Activated CD8-positive, alpha-beta memory T cell treated with anti-CD3 and anti-CD28 coated beads, Interleukin-2, amount 10 ng/mL, durations not matched to agents 7 days and 5 days (primary cell): Measurements from ENCODE around the gene S100A16. TPM values are rescaled to one million over a fixed set of nuclear protein-coding genes. Genes with fewer than 3 reads are reported as not detected.

Experiments used
- ATAC-seq: fragments of 150-1000 bp; cut with Tn5 transposase; one replicate; pipeline ENCODE4 v1.10.0; 2021; ENCODE audit warnings: moderate library complexity
- CTCF ChIA-PET: fragments of 350-600 bp; sonication (Branson Sonifier 250); formaldehyde crosslinking; loops from one replicate; lab custom pipeline; 2021; ENCODE audit warnings: antibody characterized with exemption; lab: Charles Lee
- DNase-seq: peaks from one replicate; pipeline ENCODE4 v3.0.0-alpha.2; 2020
- H3K27ac Mint-ChIP-seq: one replicate; pipeline ENCODE4 v1.8.0; 2021; ENCODE audit warnings: mild to moderate bottlenecking, mixed read lengths
- H3K27me3 Mint-ChIP-seq: one replicate; pipeline ENCODE4 v1.8.0; 2021; ENCODE audit warnings: mixed read lengths
- H3K36me3 Mint-ChIP-seq: one replicate; pipeline ENCODE4 v1.8.0; 2021; ENCODE audit warnings: mild to moderate bottlenecking, mixed read lengths
- H3K4me1 Mint-ChIP-seq: one replicate; pipeline ENCODE4 v1.8.0; 2021; ENCODE audit warnings: mixed read lengths
- H3K4me3 Mint-ChIP-seq: one replicate; pipeline ENCODE4 v1.8.0; 2021; ENCODE audit warnings: mild to moderate bottlenecking, moderate library complexity, mixed read lengths
- H3K9me3 Mint-ChIP-seq: one replicate; pipeline ENCODE4 v1.8.0; 2022; ENCODE audit warnings: low read depth, mixed read lengths
- total RNA-seq, 2 experiments: library from RNA; stranded (reverse); gene quantifications; one replicate each; pipeline ENCODE4 v1.2.3, GENCODE V29; 2021

The S100A16 gene
- total RNA-seq: not detected

DNA sequence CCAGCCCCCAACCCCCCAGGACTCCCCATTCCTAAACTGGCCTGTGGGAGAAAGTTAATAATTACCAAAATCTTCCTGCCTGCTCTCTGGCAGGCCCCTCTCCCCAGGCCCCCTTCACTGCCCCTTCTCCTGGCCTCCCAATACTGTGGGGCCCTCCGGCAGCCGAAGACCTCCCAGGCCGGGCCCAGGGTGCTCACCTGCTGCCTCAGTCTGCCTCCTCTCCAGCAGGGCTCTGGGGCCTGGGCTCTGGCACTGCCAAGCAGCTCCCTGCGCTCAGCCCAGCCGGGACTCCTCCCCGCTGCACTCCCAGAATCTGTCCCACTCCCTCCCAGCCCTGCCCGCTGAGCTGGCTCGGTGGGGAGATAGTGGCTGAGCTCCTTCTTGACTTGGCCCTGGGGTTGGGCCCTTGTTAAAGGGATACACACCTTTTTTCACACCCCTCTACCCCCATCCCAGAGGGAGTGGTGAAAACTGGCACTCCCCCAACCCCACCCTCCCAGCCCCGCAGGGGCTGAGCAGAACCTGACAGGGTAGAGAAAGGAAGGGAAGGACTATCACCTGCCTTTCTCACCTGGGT is at the start of gene S100A16:
Gene S100A16, minus strand, starts transcription at position 383 of the 577 bp plus-strand sequence. CDS start 4,986 bp downstream, outside the sequence.
- no peaks in the 10 kb centered on the region for H3K36me3 Mint-ChIP-seq
- H3K4me3 Mint-ChIP-seq: no peak within 1 kb of the TSS
- CTCF ChIA-PET: no interaction called here
- no peaks in the 10 kb centered on the region for H3K9me3 Mint-ChIP-seq
- no peaks in the 10 kb centered on the region for H3K27me3 Mint-ChIP-seq
- ATAC-seq (no peak), DNase-seq (no peak)
- no peak within 1 kb of the TSS for H3K27ac Mint-ChIP-seq
- H3K4me1 Mint-ChIP-seq: no peaks in the 10 kb centered on the region

- no peak for ATAC-seq
- Mint-ChIP-seq H3K27ac (peak overlapping the region; percentile 58), H3K36me3 (peaks cover 48% of the 10 kb centered on the region), H3K27me3 (no peaks in the 10 kb centered on the region), H3K4me1 (peaks cover 16% of the 10 kb centered on the region), H3K4me3 (no peak overlapping the region), H3K9me3 (no peaks in the 10 kb centered on the region)
- CTCF ChIA-PET: no interaction called here
- DNase-seq: no peak
Observed at GRCh38 chr1:153662269-153662668, 49.3 kb upstream of the S100A16 start.

DNA sequence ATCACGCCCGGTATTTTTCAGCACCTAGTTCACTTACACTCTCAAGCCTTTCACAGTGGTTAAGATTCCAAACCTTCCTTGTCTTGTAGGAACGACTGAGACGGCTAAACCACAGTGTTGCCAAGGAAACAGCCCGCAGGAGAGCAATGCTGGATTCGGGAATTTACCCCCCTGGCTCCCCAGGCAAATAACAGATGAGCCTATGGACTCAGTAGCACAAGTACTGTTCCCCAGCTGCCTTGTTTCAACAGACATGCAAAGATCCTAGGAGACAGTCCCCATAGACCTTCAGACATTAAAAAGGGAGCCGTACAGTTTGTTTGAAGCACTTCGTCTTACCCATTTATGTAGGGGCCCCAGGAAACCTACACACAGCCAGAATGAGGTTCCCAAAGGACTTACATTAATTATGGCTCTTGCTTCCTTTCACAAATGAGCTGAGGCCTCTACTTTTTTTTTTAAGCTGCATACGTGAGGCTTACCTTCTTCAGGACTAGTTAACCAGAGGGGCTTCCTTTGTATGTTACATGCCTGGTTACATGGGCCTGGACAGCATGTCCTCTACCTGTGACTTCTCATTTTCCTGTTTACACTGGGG is 48.3 kb upstream of the S100A16 start:
- no peak for DNase-seq
- Mint-ChIP-seq H3K27ac (peak overlapping the region; percentile 22), H3K9me3 (no peaks in the 10 kb centered on the region), H3K4me1 (peaks cover 14% of the 10 kb centered on the region), H3K36me3 (peaks cover 40% of the 10 kb centered on the region), H3K27me3 (no peaks in the 10 kb centered on the region), H3K4me3 (no peak overlapping the region)
- no peak for ATAC-seq
- CTCF ChIA-PET: interaction anchor here (0.9 to 1.2 kb wide), 2 partner anchors 9 to 18 kb away, joined by 3 read pairs; no protein-coding TSS in a partner anchor

DNA sequence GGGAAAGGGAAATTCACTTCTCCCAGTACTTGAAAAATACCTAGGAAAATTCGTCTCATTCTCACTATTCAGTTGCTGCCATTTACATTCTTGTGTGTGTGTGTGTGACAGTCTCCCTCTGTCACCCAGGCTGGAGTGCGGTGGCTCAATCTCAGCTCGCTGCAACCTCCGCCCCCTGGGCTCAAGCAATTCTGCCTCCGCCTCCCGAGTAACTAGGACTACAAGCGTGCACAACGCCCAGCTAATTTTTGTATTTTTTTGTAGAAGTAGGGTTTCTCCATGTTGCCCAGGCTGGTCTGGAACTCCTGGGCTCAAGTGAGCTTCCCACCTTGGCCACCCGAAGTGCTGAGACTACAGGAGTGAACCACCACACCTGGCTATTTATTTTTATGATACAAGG is 46.7 kb upstream of the S100A16 start:
- ATAC-seq (no peak), DNase-seq (no peak)
- peaks cover 14% of the 10 kb centered on the region for H3K4me1 Mint-ChIP-seq

GRCh38 chr1:153659175-153659534 is 46.2 kb upstream of the S100A16 start:
- no peak for DNase-seq
- Mint-ChIP-seq H3K4me1 (peaks cover 14% of the 10 kb centered on the region), H3K27ac (peak overlapping the region; percentile 87), H3K36me3 (peaks cover 25% of the 10 kb centered on the region), H3K4me3 (peak overlapping the region; percentile 83), H3K9me3 (no peaks in the 10 kb centered on the region), H3K27me3 (no peaks in the 10 kb centered on the region)
- CTCF ChIA-PET: interaction anchor here (1.2 to 2.1 kb wide), 3 partner anchors 11 to 148 kb away, joined by 5 to 13 read pairs (median 5); partner anchors contain the start of gene ILF2
- no peak for ATAC-seq

More for the DNA sequence above, 46.7 kb upstream of the S100A16 start:
- no peaks in the 10 kb centered on the region for H3K27me3 Mint-ChIP-seq
- CTCF ChIA-PET: interaction anchor here (1.2 to 2.1 kb wide), 3 partner anchors 11 to 149 kb away, joined by 5 to 13 read pairs (median 5); partner anchors contain the start of gene ILF2
- H3K9me3 Mint-ChIP-seq: no peaks in the 10 kb centered on the region
- peak overlapping the region; percentile 83 for H3K4me3 Mint-ChIP-seq
- H3K27ac Mint-ChIP-seq: peak overlapping the region; percentile 87
- peaks cover 28% of the 10 kb centered on the region for H3K36me3 Mint-ChIP-seq

GRCh38 chr1:153658400-153659174 is 45.6 kb upstream of the S100A16 start, which contains the start of gene SNAPIN:
SNAPIN (plus strand) TSS chr1:153658703; CDS start chr1:153658744, 41 bp downstream.
- Mint-ChIP-seq H3K9me3 (no peaks in the 10 kb centered on the region), H3K4me1 (peaks cover 14% of the 10 kb centered on the region), H3K27me3 (no peaks in the 10 kb centered on the region), H3K36me3 (peaks cover 21% of the 10 kb centered on the region), H3K27ac (peak within 1 kb of the TSS; percentile 87), H3K4me3 (peak within 1 kb of the TSS; percentile 83)
- peak; percentile 95 for DNase-seq
- peak; percentile 98 for ATAC-seq
- CTCF ChIA-PET: interaction anchor here (0.6 to 2.1 kb wide), 6 partner anchors 8 to 328 kb away, joined by 3 to 13 read pairs (median 4); partner anchors contain the start of gene ILF2

GRCh38 chr1:153655333-153655732 is 42.4 kb upstream of the S100A16 start:
- H3K27ac Mint-ChIP-seq: no peak overlapping the region
- CTCF ChIA-PET: interaction anchor here (1.9 kb wide), 1 partner anchor 12 kb away, joined by 6 read pairs; no protein-coding TSS in a partner anchor
- no peak for ATAC-seq

DNA sequence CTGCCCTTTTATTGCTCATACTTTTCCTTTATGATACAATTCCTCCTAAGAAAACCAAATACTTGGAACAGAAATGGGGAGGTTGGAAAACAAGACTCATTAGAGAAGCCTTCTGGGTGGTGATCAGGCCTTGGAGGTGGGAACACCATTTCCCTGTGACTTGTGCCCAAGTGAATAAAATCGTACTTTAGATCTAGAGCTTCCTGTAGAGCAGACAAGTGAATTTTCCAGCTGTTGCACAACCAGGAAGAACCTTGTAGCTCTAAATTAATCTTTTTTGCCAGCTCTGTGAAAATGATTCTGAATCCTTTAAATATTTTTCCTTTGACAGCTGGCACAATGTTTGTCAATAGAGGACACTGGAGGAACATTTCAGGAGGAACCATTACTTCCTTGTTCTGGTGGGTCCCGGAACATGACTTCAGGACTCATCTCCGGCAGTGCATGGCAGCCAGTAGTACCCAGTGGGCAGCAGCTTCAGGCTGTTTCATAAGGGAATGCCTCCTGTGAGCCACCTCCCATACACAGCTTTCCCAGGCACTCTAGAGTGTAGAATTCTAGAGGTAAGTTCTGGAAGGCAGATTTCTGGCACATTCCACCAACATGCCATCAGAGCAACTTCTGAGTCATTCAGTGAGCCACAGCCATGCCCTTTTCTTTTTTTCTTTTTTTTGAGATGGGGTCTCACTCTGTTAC is 40.0 kb upstream of the S100A16 start:
- H3K27me3 Mint-ChIP-seq: no peaks in the 10 kb centered on the region
- CTCF ChIA-PET: interaction anchor here (0.7 kb wide), 1 partner anchor 19 kb away, joined by 3 read pairs; the partner anchor contains the start of gene CHTOP
- H3K9me3 Mint-ChIP-seq: no peaks in the 10 kb centered on the region
- no peaks in the 10 kb centered on the region for H3K36me3 Mint-ChIP-seq
- no peak for ATAC-seq
- H3K27ac Mint-ChIP-seq: no peak overlapping the region
- H3K4me1 Mint-ChIP-seq: peaks cover 9% of the 10 kb centered on the region
- no peak overlapping the region for H3K4me3 Mint-ChIP-seq
- DNase-seq: no peak

More at GRCh38 chr1:153655333-153655732, 42.4 kb upstream of the S100A16 start:
- H3K36me3 Mint-ChIP-seq: peaks cover 2% of the 10 kb centered on the region
- H3K9me3 Mint-ChIP-seq: no peaks in the 10 kb centered on the region
- no peak overlapping the region for H3K4me3 Mint-ChIP-seq
- H3K27me3 Mint-ChIP-seq: no peaks in the 10 kb centered on the region
- DNase-seq: no peak
- H3K4me1 Mint-ChIP-seq: peaks cover 13% of the 10 kb centered on the region

- Mint-ChIP-seq H3K9me3 (no peaks in the 10 kb centered on the region), H3K27me3 (no peaks in the 10 kb centered on the region), H3K36me3 (peaks cover 4% of the 10 kb centered on the region), H3K27ac (no peak overlapping the region), H3K4me1 (peaks cover 8% of the 10 kb centered on the region), H3K4me3 (no peak overlapping the region)
- ATAC-seq (no peak), DNase-seq (no peak)
- CTCF ChIA-PET: interaction anchor here (0.7 to 1.0 kb wide), 2 partner anchors 20 to 335 kb away, joined by 3 read pairs; partner anchors contain the start of gene RAB13
Observed at GRCh38 chr1:153651771-153652170, 38.8 kb upstream of the S100A16 start.

DNA sequence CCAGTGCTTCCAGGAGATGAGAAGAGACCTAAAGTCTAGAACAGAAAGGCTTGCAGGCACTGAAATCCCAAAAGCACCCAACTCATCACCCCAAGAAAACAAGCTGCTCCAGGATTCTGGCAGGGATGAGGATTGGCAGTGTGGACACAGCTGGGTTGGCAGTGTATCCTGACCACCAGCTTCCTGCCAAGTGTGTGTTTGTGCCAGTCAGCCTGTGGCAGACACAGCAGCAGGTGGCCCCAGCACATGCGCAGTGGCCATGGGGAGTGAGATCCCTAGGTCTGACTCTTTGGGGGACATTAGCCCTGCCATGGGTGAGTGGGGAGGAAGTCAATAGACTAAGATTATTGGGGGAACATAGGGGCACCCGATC is 36.9 kb upstream of the S100A16 start:
- Mint-ChIP-seq H3K9me3 (no peaks in the 10 kb centered on the region), H3K4me3 (no peak overlapping the region), H3K27me3 (no peaks in the 10 kb centered on the region), H3K4me1 (peaks cover 22% of the 10 kb centered on the region), H3K27ac (peak overlapping the region; percentile 9), H3K36me3 (peaks cover 22% of the 10 kb centered on the region)
- no peak for DNase-seq
- CTCF ChIA-PET: interaction anchor here (0.6 kb wide), 1 partner anchor 22 kb away, joined by 3 read pairs; the partner anchor contains the start of gene S100A1
- no peak for ATAC-seq

DNA sequence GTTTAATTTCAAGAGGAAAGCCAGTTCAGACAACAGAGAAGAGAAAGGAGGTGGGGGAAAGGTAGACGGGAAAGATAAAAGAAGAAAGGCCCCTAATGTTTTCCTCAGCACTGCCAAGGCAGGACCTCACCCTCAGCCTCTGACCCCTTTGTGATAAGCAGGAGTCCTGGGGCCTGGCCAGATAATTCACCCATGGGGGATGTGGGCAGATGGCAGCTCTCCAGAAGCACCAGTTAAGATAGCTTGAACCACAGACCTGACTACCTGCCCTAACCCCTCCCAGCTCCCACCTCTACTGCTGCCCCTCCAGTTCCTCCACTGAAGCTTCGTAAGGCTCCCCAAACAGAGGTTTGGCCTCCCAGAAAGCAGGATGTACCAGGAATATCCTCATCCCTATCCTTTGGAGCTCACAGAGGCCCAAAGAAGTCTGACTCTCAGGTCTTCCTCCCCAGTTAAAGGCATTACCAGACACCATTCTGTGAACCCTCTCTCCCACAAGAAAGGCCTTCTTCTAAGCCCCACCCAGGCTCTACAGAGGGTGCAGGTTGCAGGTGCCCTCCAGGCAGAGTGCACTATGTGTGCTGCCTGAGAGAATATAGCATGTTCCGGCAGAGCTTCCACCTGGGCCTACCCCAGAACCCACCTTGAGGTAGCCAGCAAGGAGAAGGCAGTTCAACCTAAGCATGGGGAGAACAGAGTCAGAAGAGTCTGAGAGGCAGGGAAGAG is 36.4 kb upstream of the S100A16 start:
- ATAC-seq: peak; percentile 24
- peak overlapping the region; percentile 9 for H3K27ac Mint-ChIP-seq
- H3K9me3 Mint-ChIP-seq: no peaks in the 10 kb centered on the region
- no peak for DNase-seq
- CTCF ChIA-PET: interaction anchor here (0.6 kb wide), 1 partner anchor 21 kb away, joined by 3 read pairs; the partner anchor contains the start of gene S100A1
- H3K4me3 Mint-ChIP-seq: no peak overlapping the region
- H3K4me1 Mint-ChIP-seq: peaks cover 22% of the 10 kb centered on the region
- H3K27me3 Mint-ChIP-seq: no peaks in the 10 kb centered on the region
- peaks cover 26% of the 10 kb centered on the region for H3K36me3 Mint-ChIP-seq

DNA sequence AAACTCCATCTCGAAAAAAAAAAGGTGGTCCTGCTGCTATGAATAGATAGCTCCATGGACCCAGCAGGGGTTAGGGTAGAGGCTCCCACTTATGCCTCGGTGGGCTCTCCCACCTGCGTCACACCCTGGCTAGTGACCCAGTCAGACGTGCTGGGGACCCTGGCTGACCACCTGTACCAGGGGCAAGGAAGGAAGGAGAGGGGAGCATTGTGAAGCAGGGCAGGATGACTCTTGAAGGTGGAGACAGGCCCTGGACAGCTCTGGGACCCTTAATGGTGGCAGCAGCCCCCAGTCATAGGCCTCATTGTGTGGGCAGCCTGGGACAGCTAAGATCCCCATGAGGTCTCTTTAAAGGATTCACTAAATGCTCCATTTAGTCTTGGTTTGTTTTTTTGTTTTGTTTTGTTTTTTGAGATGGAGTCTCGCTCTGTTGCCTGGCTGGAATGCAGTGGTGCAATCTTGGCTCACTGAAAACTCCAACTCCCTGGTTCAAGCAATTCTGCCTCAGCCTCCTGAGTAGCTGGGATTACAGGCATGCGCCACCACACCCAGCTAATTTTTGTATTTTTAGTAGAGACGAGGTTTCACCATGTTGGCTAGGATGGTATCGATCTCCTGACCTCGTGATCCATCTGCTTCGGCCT is 35.2 kb upstream of the S100A16 start:
- Mint-ChIP-seq H3K4me3 (no peak overlapping the region), H3K27me3 (no peaks in the 10 kb centered on the region), H3K9me3 (no peaks in the 10 kb centered on the region), H3K36me3 (peaks cover 36% of the 10 kb centered on the region), H3K4me1 (peaks cover 28% of the 10 kb centered on the region), H3K27ac (no peak overlapping the region)
- DNase-seq (no peak), ATAC-seq (no peak)
- CTCF ChIA-PET: no interaction called here
